ENCODE data around the gene TMEM244.
A peak's percentile ranks its signal among the peaks of the same experiment; 100 is the strongest.
"Not testable (repeated sequence)": the region's sequence is repeated elsewhere in the genome, so short reads cannot be mapped to it uniquely, and the experiment has no call there.

TMEM244 gene

GRCh38 chr6:129860908-129861665 is at the start of gene TMEM244:
Gene TMEM244, minus strand, starts transcription at chr6:129861315. Its CDS starts 127 bp downstream, at chr6:129861188.
- no peak for DNase-seq (ENCODE audit: low spot score)

- no peak for DNase-seq (ENCODE audit: low spot score)
Observed at GRCh38 chr6:129908858-129909257, 47.7 kb upstream of the TMEM244 start.

DNA sequence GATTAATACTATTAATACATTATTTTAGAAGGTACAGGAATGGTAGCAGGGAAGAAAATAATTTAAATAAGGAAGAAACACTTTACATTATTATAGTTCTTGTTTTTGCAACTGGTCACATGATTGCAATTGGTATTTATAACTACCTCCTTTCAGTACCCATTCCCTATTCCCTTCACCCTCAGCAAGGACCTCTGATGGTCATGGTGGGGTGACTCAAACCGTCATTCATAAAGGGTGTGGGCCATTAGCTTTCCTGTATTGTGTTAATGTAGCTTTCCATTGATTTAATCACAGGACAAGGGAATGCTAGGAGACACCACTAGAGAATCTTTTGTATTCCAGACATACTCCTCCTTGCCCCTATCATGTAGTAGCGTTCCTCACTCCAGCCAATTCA is 47.2 kb upstream of the TMEM244 start:
- no peak for DNase-seq (ENCODE audit: low spot score)

GRCh38 chr6:129906515-129907077 is 45.5 kb upstream of the TMEM244 start:
- DNase-seq (ENCODE audit: low spot score): no peak

GRCh38 chr6:129903082-129903481 is 42.0 kb upstream of the TMEM244 start:
- DNase-seq (ENCODE audit: low spot score): no peak

GRCh38 chr6:129902681-129903080 is 41.6 kb upstream of the TMEM244 start:
- no peak for DNase-seq (ENCODE audit: low spot score)

- DNase-seq (ENCODE audit: low spot score): no peak
Observed at GRCh38 chr6:129901910-129902309, 40.8 kb upstream of the TMEM244 start.

DNA sequence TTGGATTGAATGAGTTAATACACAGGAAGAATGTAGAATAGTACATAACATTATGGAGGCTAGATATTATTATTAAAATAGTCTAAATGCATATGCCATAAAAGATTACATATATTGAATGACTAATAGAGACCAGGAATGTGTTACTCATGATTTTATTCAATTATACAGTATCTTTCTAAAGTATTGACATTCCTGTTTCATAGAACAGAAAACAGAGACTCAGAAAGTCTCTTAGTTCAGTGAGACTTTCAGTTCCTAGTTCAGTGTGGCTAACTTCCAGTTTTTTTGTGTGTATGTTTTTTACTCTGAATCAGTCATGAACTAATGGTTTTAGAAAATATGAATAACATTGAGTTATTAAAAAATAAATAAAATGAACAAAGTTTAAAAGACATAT is 34.6 kb upstream of the TMEM244 start:
- DNase-seq (ENCODE audit: low spot score): no peak

DNA sequence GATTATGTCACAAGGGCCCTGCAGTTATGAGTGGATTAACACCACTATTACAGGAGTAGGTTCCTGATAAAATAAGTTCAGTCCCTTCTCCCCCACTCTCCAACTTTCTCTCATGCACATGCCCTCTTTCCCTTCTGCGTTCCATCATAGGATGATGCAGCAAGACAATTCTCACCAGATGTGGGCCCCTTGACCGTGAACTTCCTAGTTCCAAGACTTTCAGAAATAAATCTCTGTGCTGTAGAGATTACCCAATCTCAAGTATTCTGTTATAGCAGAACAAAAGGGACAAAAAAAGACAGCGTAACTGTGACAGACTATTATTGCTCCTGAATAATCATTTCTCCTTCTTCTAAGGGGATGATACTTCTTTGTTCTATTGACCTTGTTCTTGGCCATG is 33.8 kb upstream of the TMEM244 start:
- no peak for DNase-seq (ENCODE audit: low spot score)

DNA sequence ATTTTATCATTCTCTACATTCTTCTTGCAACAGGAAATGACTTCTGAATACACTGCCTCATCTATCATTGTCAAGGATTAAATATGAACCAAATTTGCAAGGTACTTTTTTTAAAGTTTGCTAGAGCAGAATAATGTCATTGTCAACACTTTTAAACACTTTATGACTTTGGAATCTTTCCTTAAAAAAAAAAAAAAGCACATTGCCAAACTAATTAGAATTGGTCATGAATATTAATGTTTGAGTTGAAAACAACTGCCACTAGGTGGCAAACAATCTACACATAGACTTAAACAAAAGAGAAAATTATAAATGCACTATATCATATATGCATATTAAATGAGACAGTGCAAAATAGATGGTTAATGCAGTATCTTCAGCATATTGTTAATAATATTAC is 32.5 kb upstream of the TMEM244 start:
- DNase-seq (ENCODE audit: low spot score): peak; percentile 43

DNA sequence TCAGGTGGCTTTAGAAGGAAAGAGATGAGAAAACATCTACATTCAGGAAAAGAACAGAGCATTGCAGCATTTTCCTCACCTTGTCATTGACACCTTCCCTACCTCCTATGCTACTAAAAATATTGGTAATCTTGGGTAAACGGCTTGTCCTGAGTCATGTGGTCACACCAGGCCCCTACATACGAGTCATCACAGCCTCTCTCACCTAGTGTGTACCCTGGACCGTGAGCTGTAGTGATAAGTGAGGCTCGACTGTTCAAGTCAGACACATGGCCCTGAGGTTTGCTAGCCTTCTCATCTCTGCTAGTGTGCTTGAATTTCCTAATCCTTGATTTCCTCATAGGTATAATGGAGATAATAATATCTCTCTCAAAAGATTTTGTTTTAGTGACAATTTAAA is 29.6 kb upstream of the TMEM244 start:
- DNase-seq (ENCODE audit: low spot score): no peak

GRCh38 chr6:129890164-129890563 is 29.0 kb upstream of the TMEM244 start:
- peak; percentile 2 for DNase-seq (ENCODE audit: low spot score)

GRCh38 chr6:129889580-129889979 is 28.5 kb upstream of the TMEM244 start:
- DNase-seq (ENCODE audit: low spot score): peak; percentile 64

GRCh38 chr6:129886401-129887155 is 25.5 kb upstream of the TMEM244 start:
- DNase-seq (ENCODE audit: low spot score): no peak

DNA sequence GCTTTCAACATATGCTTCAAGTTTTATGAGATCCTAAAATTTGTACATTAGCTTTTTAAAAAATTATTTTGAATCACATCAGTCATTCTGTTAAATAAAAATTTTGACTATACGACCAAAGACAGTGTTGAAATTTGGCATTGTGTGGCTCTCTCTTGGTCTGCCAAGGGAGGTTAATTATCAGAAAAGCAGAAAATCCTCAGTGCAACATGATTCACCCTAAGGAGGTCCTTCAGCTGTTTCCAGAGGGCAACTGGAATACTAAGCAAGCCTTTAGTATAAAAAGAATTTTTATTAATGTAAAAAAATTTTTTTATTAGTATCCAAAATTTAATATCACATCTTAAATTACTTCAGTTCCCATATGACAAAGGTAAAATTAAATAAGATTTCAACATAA is 23.1 kb upstream of the TMEM244 start:
- DNase-seq (ENCODE audit: low spot score): no peak

DNA sequence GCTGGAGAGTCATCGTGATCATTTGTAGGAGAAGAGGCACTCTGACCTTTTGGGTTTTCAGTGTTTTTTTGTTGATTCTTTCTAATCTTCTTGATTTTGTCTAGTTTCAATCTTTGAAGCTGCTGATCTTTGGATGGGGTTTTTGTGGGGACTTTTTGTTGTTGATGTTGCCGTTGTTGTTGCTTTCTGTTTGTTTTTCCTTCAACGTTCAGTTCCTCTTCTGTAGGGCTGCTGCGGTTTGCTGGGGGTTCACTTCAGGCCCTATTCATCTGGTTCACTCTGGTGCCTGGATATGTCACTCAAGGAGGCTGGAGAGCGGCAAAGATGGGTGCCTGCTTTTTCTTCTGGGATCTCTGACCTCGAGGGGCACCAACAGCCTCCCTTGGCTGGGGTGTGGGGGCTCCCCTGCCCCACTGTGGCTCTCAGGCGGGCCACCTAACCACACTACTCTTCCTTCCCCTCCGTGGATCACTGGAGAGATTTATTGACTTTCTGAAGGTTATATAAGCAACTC is 21.5 kb upstream of the TMEM244 start:
- DNase-seq (ENCODE audit: low spot score): no peak

GRCh38 chr6:129877894-129878293 is 16.8 kb upstream of the TMEM244 start:
- DNase-seq (ENCODE audit: low spot score): not testable (repeated sequence)

DNA sequence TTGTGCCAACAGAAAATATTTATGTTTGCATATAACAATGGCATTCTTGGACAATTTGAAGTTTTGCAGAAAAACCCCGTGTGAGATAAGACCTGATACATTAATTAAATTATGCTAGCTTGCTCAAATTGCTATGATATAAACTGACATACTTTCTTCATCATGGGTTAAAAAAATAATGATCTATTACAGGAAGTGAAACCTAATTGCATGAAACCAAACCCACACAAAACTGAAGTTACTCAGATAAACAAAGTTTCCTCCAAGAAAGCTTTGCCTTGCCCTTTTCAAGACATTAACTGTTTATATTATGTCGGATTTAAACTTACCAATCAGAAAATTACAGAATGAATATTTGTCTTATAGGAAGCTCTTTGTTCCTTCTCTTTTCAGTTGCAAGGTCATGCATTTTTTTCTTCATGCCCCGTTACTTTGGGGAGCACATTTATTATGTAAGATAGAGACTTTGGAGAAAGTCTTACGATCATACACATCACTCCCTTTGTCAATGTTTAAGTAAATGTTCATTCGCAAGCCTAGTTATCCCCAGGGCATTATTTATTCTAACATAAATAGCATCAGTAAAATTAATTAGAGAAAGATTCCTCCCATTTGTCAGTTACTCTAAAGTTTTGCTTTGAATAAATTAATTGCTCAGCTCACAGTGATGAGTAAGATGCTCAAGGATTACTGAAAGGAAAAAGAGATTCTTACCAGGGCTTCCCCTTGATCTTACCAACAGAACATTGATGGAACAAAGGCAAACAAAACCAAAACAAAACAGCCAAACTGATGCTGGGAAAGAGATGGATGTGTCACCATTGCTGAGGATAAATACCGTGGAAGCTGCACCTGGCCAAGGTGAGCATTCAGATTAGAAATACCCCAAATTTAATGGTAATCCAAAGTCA is 14.8 kb upstream of the TMEM244 start:
- DNase-seq (ENCODE audit: low spot score): no peak

- no peak for DNase-seq (ENCODE audit: low spot score)
Observed at GRCh38 chr6:129874837-129875236, 13.7 kb upstream of the TMEM244 start.

DNA sequence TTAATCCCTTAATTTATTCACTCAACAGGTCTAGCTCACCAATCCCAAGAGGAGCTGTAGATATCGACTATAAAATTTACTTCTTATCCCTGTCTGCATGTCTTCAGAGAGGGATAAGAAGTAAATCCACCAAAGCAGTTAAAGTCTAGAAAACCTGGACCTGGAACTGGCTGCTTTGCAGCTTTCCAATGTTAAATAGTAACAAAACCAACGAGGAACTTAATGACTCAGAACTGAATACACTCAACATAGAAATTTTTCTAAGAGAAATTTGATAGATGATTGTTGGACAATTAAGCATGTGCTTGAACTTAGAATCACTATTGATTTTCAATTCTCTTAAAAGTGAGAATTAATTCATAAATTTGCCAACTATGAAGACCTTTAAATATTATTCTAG is 11.5 kb upstream of the TMEM244 start:
- no peak for DNase-seq (ENCODE audit: low spot score)

GRCh38 chr6:129871221-129871620 is 10.1 kb upstream of the TMEM244 start:
- DNase-seq (ENCODE audit: low spot score): no peak

- DNase-seq (ENCODE audit: low spot score): no peak
Observed at GRCh38 chr6:129867403-129867802, 6.3 kb upstream of the TMEM244 start.
